HepG2 (cell line): ENCODE results near the gene DFFA. TPM values are rescaled to one million over a fixed set of nuclear protein-coding genes. Genes with fewer than 3 reads are reported as not detected.
A peak's percentile ranks its signal among the peaks of the same experiment; 100 is the strongest.

Experiments
- BCL6 ChIP-seq: IDR thresholded peaks from 2 replicates; pipeline ENCODE4 v1.6.1; 2016; ENCODE audit warnings: missing genetic modification reagents, missing compliant biosample characterization
- CEBPG ChIP-seq: IDR thresholded peaks from 2 replicates; pipeline ENCODE4 v1.6.1; 2016
- HNF4A ChIP-seq: sonication (generic); formaldehyde crosslinking; IDR thresholded peaks from 2 replicates; pipeline ENCODE4 v1.4.0; 2020; ENCODE audit warnings: missing genetic modification reagents
- HNRNPL ChIP-seq: fragments of 200-400 bp; formaldehyde crosslinking; IDR thresholded peaks from 2 replicates; pipeline ENCODE4 v1.6.1; 2017; ENCODE audit warnings: mild to moderate bottlenecking, low read depth, low read length
- KMT2A ChIP-seq: sonication (generic); formaldehyde crosslinking; IDR thresholded peaks from 2 replicates; pipeline ENCODE4 v1.4.0; 2020; ENCODE audit warnings: missing genetic modification reagents
- MEIS1 ChIP-seq: sonication (generic); formaldehyde crosslinking; IDR thresholded peaks from 2 replicates; pipeline ENCODE4 v1.9.0; 2021; ENCODE audit warnings: mild to moderate bottlenecking, missing genetic modification reagents, moderate library complexity, borderline replicate concordance
- NR2C2 ChIP-seq: sonication (generic); formaldehyde crosslinking; IDR thresholded peaks from 2 replicates; pipeline ENCODE4 v1.4.0; 2020; ENCODE audit warnings: missing genetic modification reagents, mild to moderate bottlenecking, moderate library complexity, borderline replicate concordance
- NR2F1 ChIP-seq, 2 experiments: fragments of 450-650 bp in 1 of 2; formaldehyde crosslinking in 1 of 2; IDR thresholded peaks; 2 replicates each; pipeline versions ENCODE4 v1.5.0 to v1.6.1; 2016 to 2020; ENCODE audit warnings: mild to moderate bottlenecking in 1 of 2, missing compliant biosample characterization in 1 of 2, missing genetic modification reagents in 1 of 2, moderate library complexity in 1 of 2
- NR2F2 ChIP-seq: IDR thresholded peaks from 2 replicates; pipeline ENCODE4 v1.6.1; 2012; ENCODE audit warnings: low read depth, inconsistent platforms, borderline replicate concordance
- NR2F6 ChIP-seq, 2 experiments: IDR thresholded peaks; 2 replicates each; pipeline ENCODE4 v1.6.1; 2016; ENCODE audit warnings: antibody characterized with exemption in 1 of 2, mild to moderate bottlenecking in 1 of 2
- RXRA ChIP-seq: sonication (generic); formaldehyde crosslinking; IDR thresholded peaks from 2 replicates; pipeline ENCODE4 v1.5.1; 2020; ENCODE audit warnings: missing genetic modification reagents
- SAP130 ChIP-seq: IDR thresholded peaks from 2 replicates; pipeline ENCODE4 v1.6.1; 2016; ENCODE audit warnings: low read depth
- SP5 ChIP-seq: IDR thresholded peaks from 2 replicates; pipeline ENCODE4 v1.6.1; 2016; ENCODE audit warnings: low read depth, borderline replicate concordance
- ZFP62 ChIP-seq: sonication (generic); formaldehyde crosslinking; IDR thresholded peaks from 2 replicates; pipeline ENCODE4 v1.4.0; 2020; ENCODE audit warnings: missing genetic modification reagents
- ZNF780A ChIP-seq: sonication (generic); formaldehyde crosslinking; IDR thresholded peaks from 2 replicates; pipeline ENCODE4 v1.8.0; 2022; ENCODE audit warnings: mild to moderate bottlenecking, missing genetic modification reagents, moderate library complexity
- ZNF792 ChIP-seq: IDR thresholded peaks from 2 replicates; pipeline ENCODE4 v1.6.1; 2016
- polyA plus RNA-seq, 8 experiments: library from polyadenylated mRNA; depleted of rRNA in 3 of 8; stranded (reverse) in 7 of 8; unstranded in 1 of 8; fragments of >200 nt; fragmentation: Illumina TruSeq in 4 of 8; extraction: Trizol in 4 of 8; gene quantifications; 2 replicates each; pipeline versions ENCODE4 v1.2.1 to v1.2.3, GENCODE V29; 2011 to 2016; ENCODE audit warnings: low read depth in 4 of 8, missing spikeins in 1 of 8, mixed read lengths in 1 of 8; ENCODE audit not compliant: insufficient read depth in 1 of 8
- total RNA-seq, 5 experiments: library from RNA; depleted of rRNA; stranded (reverse); fragments of >200 nt; fragmentation: Illumina TruSeq; extraction: Trizol; gene quantifications; 2 replicates each; pipeline ENCODE4 v1.2.3, GENCODE V29; 2016; ENCODE audit warnings: low read depth in 1 of 5
- TF ChIP-seq, protein P1 (sequence below): sonication (generic); formaldehyde crosslinking; IDR thresholded peaks from 2 replicates; pipeline ENCODE4 v1.5.0; 2020; ENCODE audit warnings: mild to moderate bottlenecking, missing genetic modification reagents, moderate library complexity
- TF ChIP-seq, protein P2 (sequence below): sonication (generic); formaldehyde crosslinking; IDR thresholded peaks from 2 replicates; pipeline ENCODE4 v1.4.0; 2020; ENCODE audit warnings: missing genetic modification reagents, borderline replicate concordance
- TF ChIP-seq, protein P3 (sequence below): sonication (generic); formaldehyde crosslinking; IDR thresholded peaks from 2 replicates; pipeline ENCODE4 v1.4.0; 2020; ENCODE audit warnings: missing genetic modification reagents
- TF ChIP-seq, protein P4 (sequence below): sonication (generic); formaldehyde crosslinking; conservative IDR thresholded peaks from 2 replicates; pipeline ENCODE4 v1.4.0; 2020; ENCODE audit warnings: mild to moderate bottlenecking, missing genetic modification reagents, moderate library complexity

The DFFA gene
- total and polyA plus RNA-seq, 2 of the 13 experiments (the other 11 are each of a cell fraction or from before 2014, with no cell fraction given) = 16.5 to 33.9 TPM

DNA sequence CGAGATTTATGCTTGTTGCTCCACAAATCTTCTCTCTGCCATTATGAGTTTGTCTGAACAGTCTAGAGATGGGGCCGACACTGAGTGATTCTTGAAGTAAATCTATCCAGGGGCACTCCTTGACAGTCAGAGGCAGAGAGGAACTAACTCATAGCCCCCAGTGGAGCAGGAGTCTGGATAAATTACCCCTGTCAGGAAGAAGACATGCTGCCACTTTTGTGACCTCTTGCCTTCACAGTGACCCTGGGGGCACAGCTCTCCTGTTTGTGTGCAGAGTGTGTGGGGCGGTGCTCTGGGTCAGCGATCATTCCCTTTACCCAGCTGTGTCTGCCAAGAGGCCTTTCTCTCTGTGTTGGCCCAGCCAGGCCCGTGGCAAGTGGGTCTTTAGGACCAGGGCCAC is 31.9 kb upstream of the DFFA start (continued):
- TF ChIP-seq, protein P1, sequence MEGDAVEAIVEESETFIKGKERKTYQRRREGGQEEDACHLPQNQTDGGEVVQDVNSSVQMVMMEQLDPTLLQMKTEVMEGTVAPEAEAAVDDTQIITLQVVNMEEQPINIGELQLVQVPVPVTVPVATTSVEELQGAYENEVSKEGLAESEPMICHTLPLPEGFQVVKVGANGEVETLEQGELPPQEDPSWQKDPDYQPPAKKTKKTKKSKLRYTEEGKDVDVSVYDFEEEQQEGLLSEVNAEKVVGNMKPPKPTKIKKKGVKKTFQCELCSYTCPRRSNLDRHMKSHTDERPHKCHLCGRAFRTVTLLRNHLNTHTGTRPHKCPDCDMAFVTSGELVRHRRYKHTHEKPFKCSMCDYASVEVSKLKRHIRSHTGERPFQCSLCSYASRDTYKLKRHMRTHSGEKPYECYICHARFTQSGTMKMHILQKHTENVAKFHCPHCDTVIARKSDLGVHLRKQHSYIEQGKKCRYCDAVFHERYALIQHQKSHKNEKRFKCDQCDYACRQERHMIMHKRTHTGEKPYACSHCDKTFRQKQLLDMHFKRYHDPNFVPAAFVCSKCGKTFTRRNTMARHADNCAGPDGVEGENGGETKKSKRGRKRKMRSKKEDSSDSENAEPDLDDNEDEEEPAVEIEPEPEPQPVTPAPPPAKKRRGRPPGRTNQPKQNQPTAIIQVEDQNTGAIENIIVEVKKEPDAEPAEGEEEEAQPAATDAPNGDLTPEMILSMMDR = 0 out of 2 replicates have a peak, but pooled peaks have one; percentile 15
- TF ChIP-seq NR2F6 (IDR thresholded peaks at IDR 0.05) = peak; percentile 92
- peak; percentile 96 for TF ChIP-seq NR2F6 (CRISPR knock-in tag; IDR thresholded peaks at IDR 0.05)
- TF ChIP-seq SAP130 (CRISPR knock-in tag) = peak; percentile 55; the same call in 1 of the 2 replicates
- TF ChIP-seq, protein P2, sequence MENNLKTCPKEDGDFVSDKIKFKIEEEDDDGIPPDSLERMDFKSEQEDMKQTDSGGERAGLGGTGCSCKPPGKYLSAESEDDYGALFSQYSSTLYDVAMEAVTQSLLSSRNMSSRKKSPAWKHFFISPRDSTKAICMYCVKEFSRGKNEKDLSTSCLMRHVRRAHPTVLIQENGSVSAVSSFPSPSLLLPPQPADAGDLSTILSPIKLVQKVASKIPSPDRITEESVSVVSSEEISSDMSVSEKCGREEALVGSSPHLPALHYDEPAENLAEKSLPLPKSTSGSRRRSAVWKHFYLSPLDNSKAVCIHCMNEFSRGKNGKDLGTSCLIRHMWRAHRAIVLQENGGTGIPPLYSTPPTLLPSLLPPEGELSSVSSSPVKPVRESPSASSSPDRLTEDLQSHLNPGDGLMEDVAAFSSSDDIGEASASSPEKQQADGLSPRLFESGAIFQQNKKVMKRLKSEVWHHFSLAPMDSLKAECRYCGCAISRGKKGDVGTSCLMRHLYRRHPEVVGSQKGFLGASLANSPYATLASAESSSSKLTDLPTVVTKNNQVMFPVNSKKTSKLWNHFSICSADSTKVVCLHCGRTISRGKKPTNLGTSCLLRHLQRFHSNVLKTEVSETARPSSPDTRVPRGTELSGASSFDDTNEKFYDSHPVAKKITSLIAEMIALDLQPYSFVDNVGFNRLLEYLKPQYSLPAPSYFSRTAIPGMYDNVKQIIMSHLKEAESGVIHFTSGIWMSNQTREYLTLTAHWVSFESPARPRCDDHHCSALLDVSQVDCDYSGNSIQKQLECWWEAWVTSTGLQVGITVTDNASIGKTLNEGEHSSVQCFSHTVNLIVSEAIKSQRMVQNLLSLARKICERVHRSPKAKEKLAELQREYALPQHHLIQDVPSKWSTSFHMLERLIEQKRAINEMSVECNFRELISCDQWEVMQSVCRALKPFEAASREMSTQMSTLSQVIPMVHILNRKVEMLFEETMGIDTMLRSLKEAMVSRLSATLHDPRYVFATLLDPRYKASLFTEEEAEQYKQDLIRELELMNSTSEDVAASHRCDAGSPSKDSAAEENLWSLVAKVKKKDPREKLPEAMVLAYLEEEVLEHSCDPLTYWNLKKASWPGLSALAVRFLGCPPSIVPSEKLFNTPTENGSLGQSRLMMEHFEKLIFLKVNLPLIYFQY = 0 out of 2 replicates have a peak, but pooled peaks have one; percentile 42
- no peak for TF ChIP-seq MEIS1 (CRISPR knock-in tag)
- TF ChIP-seq BCL6 (CRISPR knock-in tag) = 0 out of 2 replicates have a peak, but pooled peaks have one; percentile 17
- TF ChIP-seq HNRNPL = peak; percentile 76; the same call in 1 of the 2 replicates
- TF ChIP-seq ZFP62 (CRISPR knock-in tag) = no peak
- TF ChIP-seq KMT2A = 0 out of 2 replicates have a peak, but pooled peaks have one; percentile 28
- TF ChIP-seq ZNF792 (CRISPR knock-in tag) = 0 out of 2 replicates have a peak, but pooled peaks have one; percentile 29
- TF ChIP-seq, protein P3, sequence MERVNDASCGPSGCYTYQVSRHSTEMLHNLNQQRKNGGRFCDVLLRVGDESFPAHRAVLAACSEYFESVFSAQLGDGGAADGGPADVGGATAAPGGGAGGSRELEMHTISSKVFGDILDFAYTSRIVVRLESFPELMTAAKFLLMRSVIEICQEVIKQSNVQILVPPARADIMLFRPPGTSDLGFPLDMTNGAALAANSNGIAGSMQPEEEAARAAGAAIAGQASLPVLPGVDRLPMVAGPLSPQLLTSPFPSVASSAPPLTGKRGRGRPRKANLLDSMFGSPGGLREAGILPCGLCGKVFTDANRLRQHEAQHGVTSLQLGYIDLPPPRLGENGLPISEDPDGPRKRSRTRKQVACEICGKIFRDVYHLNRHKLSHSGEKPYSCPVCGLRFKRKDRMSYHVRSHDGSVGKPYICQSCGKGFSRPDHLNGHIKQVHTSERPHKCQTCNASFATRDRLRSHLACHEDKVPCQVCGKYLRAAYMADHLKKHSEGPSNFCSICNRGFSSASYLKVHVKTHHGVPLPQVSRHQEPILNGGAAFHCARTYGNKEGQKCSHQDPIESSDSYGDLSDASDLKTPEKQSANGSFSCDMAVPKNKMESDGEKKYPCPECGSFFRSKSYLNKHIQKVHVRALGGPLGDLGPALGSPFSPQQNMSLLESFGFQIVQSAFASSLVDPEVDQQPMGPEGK (CRISPR knock-in tag) = peak; percentile 81
- TF ChIP-seq, protein P4, sequence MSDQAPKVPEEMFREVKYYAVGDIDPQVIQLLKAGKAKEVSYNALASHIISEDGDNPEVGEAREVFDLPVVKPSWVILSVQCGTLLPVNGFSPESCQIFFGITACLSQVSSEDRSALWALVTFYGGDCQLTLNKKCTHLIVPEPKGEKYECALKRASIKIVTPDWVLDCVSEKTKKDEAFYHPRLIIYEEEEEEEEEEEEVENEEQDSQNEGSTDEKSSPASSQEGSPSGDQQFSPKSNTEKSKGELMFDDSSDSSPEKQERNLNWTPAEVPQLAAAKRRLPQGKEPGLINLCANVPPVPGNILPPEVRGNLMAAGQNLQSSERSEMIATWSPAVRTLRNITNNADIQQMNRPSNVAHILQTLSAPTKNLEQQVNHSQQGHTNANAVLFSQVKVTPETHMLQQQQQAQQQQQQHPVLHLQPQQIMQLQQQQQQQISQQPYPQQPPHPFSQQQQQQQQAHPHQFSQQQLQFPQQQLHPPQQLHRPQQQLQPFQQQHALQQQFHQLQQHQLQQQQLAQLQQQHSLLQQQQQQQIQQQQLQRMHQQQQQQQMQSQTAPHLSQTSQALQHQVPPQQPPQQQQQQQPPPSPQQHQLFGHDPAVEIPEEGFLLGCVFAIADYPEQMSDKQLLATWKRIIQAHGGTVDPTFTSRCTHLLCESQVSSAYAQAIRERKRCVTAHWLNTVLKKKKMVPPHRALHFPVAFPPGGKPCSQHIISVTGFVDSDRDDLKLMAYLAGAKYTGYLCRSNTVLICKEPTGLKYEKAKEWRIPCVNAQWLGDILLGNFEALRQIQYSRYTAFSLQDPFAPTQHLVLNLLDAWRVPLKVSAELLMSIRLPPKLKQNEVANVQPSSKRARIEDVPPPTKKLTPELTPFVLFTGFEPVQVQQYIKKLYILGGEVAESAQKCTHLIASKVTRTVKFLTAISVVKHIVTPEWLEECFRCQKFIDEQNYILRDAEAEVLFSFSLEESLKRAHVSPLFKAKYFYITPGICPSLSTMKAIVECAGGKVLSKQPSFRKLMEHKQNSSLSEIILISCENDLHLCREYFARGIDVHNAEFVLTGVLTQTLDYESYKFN (CRISPR knock-in tag) = peak; percentile 50; the same call in 1 of the 2 replicates
- peak; percentile 31; the same call in 1 of the 2 replicates for TF ChIP-seq NR2C2 (CRISPR knock-in tag)
- peak; percentile 89 for TF ChIP-seq RXRA (CRISPR knock-in tag)
- peak; percentile 80 for TF ChIP-seq NR2F2
- TF ChIP-seq ZNF780A (CRISPR knock-in tag) = no peak
- peak; percentile 70 for TF ChIP-seq SP5 (CRISPR knock-in tag)
- TF ChIP-seq CEBPG (CRISPR knock-in tag) = 0 out of 2 replicates have a peak, but pooled peaks have one; percentile 16
- TF ChIP-seq NR2F1 (CRISPR knock-in tag; IDR thresholded peaks at IDR 0.05) = peak; percentile 65 to 91
- peak; percentile 74 for TF ChIP-seq HNF4A
